Globus pallidus (tissue), 1 donor: ENCODE results near the gene ZCCHC7.
"Not testable (repeated sequence)": the region's sequence is repeated elsewhere in the genome, so short reads cannot be mapped to it uniquely, and the experiment has no call there.

Experiments used
- DNase-seq: peaks from one replicate; pipeline ENCODE4 v3.0.0-alpha.2; 2015; ENCODE audit warnings: low spot score

The ZCCHC7 gene

GRCh38 chr9:37119907-37120842 is at the start of gene ZCCHC7:
Gene ZCCHC7 (plus strand): TSS chr9:37120574.
- peak; percentile 96 for DNase-seq

- DNase-seq = not testable (repeated sequence)
These were observed 45.6 kb upstream of the ZCCHC7 start for GRCh38 chr9:37074790-37075189.

- peak; percentile 91 for DNase-seq
These were observed 40.8 kb upstream of the ZCCHC7 start for GRCh38 chr9:37079370-37080164.

GRCh38 chr9:37080165-37080628 is 40.2 kb upstream of the ZCCHC7 start:
- DNase-seq = not testable (repeated sequence)

- not testable (repeated sequence) for DNase-seq
These were observed 38.9 kb upstream of the ZCCHC7 start for GRCh38 chr9:37081507-37081906.

GRCh38 chr9:37082214-37082765 is 38.1 kb upstream of the ZCCHC7 start:
- DNase-seq = no peak

- DNase-seq = no peak
These were observed 36.7 kb upstream of the ZCCHC7 start for GRCh38 chr9:37083654-37084053.

- DNase-seq = no peak
These were observed 35.1 kb upstream of the ZCCHC7 start for GRCh38 chr9:37085233-37085632.

GRCh38 chr9:37092714-37093295 is 27.6 kb upstream of the ZCCHC7 start:
- not testable (repeated sequence) for DNase-seq

- no peak for DNase-seq
These were observed 25.6 kb upstream of the ZCCHC7 start for GRCh38 chr9:37094751-37095150.

- no peak for DNase-seq
These were observed 23.7 kb upstream of the ZCCHC7 start for GRCh38 chr9:37096628-37097027.

GRCh38 chr9:37097294-37097693 is 23.1 kb upstream of the ZCCHC7 start:
- DNase-seq = no peak

- DNase-seq = no peak
These were observed 20.0 kb upstream of the ZCCHC7 start for GRCh38 chr9:37100327-37100726.

GRCh38 chr9:37100741-37101140 is 19.6 kb upstream of the ZCCHC7 start:
- DNase-seq = no peak

- no peak for DNase-seq
These were observed 17.9 kb upstream of the ZCCHC7 start for GRCh38 chr9:37102486-37102885.

- DNase-seq = no peak
These were observed 16.0 kb upstream of the ZCCHC7 start for GRCh38 chr9:37104183-37104889.

- no peak for DNase-seq
These were observed 15.1 kb upstream of the ZCCHC7 start for GRCh38 chr9:37105234-37105633.

- DNase-seq = no peak
These were observed 12.7 kb upstream of the ZCCHC7 start for GRCh38 chr9:37107701-37108100.

GRCh38 chr9:37114442-37114841 is 5.9 kb upstream of the ZCCHC7 start:
- not testable (repeated sequence) for DNase-seq

GRCh38 chr9:37117956-37118355 is 2.4 kb upstream of the ZCCHC7 start:
- no peak for DNase-seq

GRCh38 chr9:37119360-37119759 is 1.0 kb upstream of the ZCCHC7 start:
- no peak for DNase-seq
